HCT116 (cell line): ENCODE measurements around the gene SLC41A2. TPM values are rescaled to one million over a fixed set of nuclear protein-coding genes. Genes with fewer than 3 reads are reported as not detected.
A peak's percentile ranks its signal among the peaks of the same experiment; 100 is the strongest.

ENCODE experiments used
- ATAC-seq: fragments of 200-7000 bp; cut with Tn5 transposase; 2 replicates; pipeline ENCODE4 v1.9.1; 2020; ENCODE audit warnings: mild to moderate bottlenecking, moderate library complexity
- BruUV-seq: library from RNA; stranded (reverse); fragments of 400-500 nt; replicated peaks from 2 replicates; lab custom pipeline; 2021; lab: Mats Ljungman, UMichigan
- CTCF ChIA-PET: fragments of 300-600 bp; sonication (Branson Sonifier 250); formaldehyde crosslinking; loops from one replicate; lab custom pipeline; 2021; ENCODE audit warnings: antibody characterized with exemption; lab: Charles Lee
- POLR2A ChIA-PET: fragments of 300-600, 350-600 bp; sonication (Branson Sonifier 250); formaldehyde crosslinking; loops from one replicate; lab custom pipeline; 2021; ENCODE audit warnings: antibody characterized with exemption; lab: Charles Lee
- RAD21 ChIA-PET, 2 experiments: fragments of 300-600 bp; sonication (Branson Sonifier 250); formaldehyde crosslinking; loops; one replicate each; lab custom pipeline; 2023; ENCODE audit warnings: low total read pairs in 2 of 2; ENCODE audit not compliant: uncharacterized antibody in 2 of 2, unreplicated experiment in 2 of 2, low non-redundant PET in 1 of 2; lab: Charles Lee
- DNase-seq: peaks from one replicate; pipeline ENCODE4 v3.0.0-alpha.2; 2010; ENCODE audit warnings: low read depth, low spot score
- H2AFZ ChIP-seq: fragments of 200-600 bp; shearing (Covaris generic), sonication (generic); 2 replicates; pipeline ENCODE4 v1.6.1; 2017; ENCODE audit warnings: low read depth, mixed run types, mixed read lengths, antibody characterized with exemption, low read length; ENCODE audit not compliant: poor library complexity, severe bottlenecking
- H3K27ac ChIP-seq: 2 replicates; pipeline ENCODE4 v1.5.1; 2012; ENCODE audit warnings: low read depth, low read length
- H3K27me3 ChIP-seq: fragments of 200-600 bp; sonication (generic); 2 replicates; pipeline ENCODE4 v1.6.1; 2016; ENCODE audit warnings: mixed run types, low read length, mixed read lengths; ENCODE audit not compliant: insufficient read depth
- H3K36me3 ChIP-seq, 2 experiments: fragments of 200-500 bp in 1 of 2; fragments of 200-600 bp in 1 of 2; sonication (Bioruptor generic) in 1 of 2; sonication (generic) in 1 of 2; 2 replicates each; pipeline versions ENCODE4 v1.5.1 to v1.6.1; 2014 to 2016; ENCODE audit warnings: low read length in 2 of 2, inconsistent platforms in 1 of 2, mixed read lengths in 1 of 2, mixed run types in 1 of 2; ENCODE audit not compliant: insufficient read depth in 2 of 2, control insufficient read depth in 1 of 2
- H3K4me1 ChIP-seq, 2 experiments: fragments of 200-600 bp in 1 of 2; sonication (generic) in 1 of 2; 2 replicates each; pipeline versions ENCODE4 v1.5.1 to v1.6.1; 2012 to 2017; ENCODE audit warnings: low read length in 2 of 2, inconsistent platforms in 1 of 2, mild to moderate bottlenecking in 1 of 2, mixed read lengths in 1 of 2, mixed run types in 1 of 2, moderate library complexity in 1 of 2; ENCODE audit not compliant: insufficient read depth in 2 of 2, control insufficient read depth in 1 of 2
- H3K4me2 ChIP-seq: fragments of 200-600 bp; sonication (generic); 2 replicates; pipeline ENCODE4 v1.6.1; 2017; ENCODE audit warnings: mixed run types, low read length, mixed read lengths
- H3K4me3 ChIP-seq, 2 experiments: fragments of 200-600 bp in 1 of 2; sonication (generic) in 1 of 2; replicated peaks in 1 of 2; 2 replicates each; pipeline ENCODE4 v1.5.1; 2011 to 2016; ENCODE audit warnings: low read length in 2 of 2, control low read depth in 1 of 2, low read depth in 1 of 2, mild to moderate bottlenecking in 1 of 2, mixed read lengths in 1 of 2, mixed run types in 1 of 2
- H3K79me2 ChIP-seq: fragments of 200-600 bp; sonication (generic); 2 replicates; pipeline ENCODE4 v1.6.1; 2017; ENCODE audit warnings: mild to moderate bottlenecking, mixed run types, low read length, moderate library complexity, mixed read lengths; ENCODE audit not compliant: insufficient read depth
- H3K9ac ChIP-seq: fragments of 200-600 bp; sonication (generic); 2 replicates; pipeline ENCODE4 v1.6.1; 2016; ENCODE audit warnings: low read length, mixed read lengths
- H3K9me2 ChIP-seq: fragments of 200-600 bp; sonication (generic), shearing (Covaris generic); 2 replicates; pipeline ENCODE4 v1.6.1; 2017; ENCODE audit warnings: mixed run types, mild to moderate bottlenecking, moderate library complexity; ENCODE audit not compliant: insufficient read depth
- H3K9me3 ChIP-seq, 2 experiments: fragments of 200-500 bp in 1 of 2; fragments of 200-600 bp in 1 of 2; sonication (Bioruptor generic) in 1 of 2; sonication (generic) in 1 of 2; 2 replicates each; pipeline ENCODE4 v1.6.1; 2014 to 2017; ENCODE audit warnings: low read length in 2 of 2, mixed read lengths in 2 of 2, inconsistent platforms in 1 of 2, low read depth in 1 of 2, mild to moderate bottlenecking in 1 of 2, mixed run types in 1 of 2, moderate library complexity in 1 of 2; ENCODE audit not compliant: control insufficient read depth in 1 of 2, insufficient read depth in 1 of 2
- H4K20me1 ChIP-seq: fragments of 200-600 bp; sonication (generic), shearing (Covaris generic); 2 replicates; pipeline ENCODE4 v1.6.1; 2017; ENCODE audit warnings: mixed run types, mild to moderate bottlenecking, moderate library complexity; ENCODE audit not compliant: insufficient read depth
- POLR2AphosphoS5 ChIP-seq: IDR thresholded peaks from 2 replicates; pipeline ENCODE4 v1.6.1; 2011; ENCODE audit warnings: mild to moderate bottlenecking, low read depth, low read length, moderate library complexity
- RAD21 ChIP-seq: IDR thresholded peaks from 2 replicates; pipeline ENCODE4 v1.6.1; 2012; ENCODE audit warnings: low read depth, mild to moderate bottlenecking
- SRF ChIP-seq: IDR thresholded peaks from 2 replicates; pipeline ENCODE4 v1.6.1; 2012; ENCODE audit warnings: low read depth
- YY1 ChIP-seq: IDR thresholded peaks from 2 replicates; pipeline ENCODE4 v1.6.1; 2011; ENCODE audit warnings: low read length, low read depth, moderate library complexity, mild to moderate bottlenecking; ENCODE audit not compliant: insufficient replicate concordance; ENCODE audit errors: extremely low read depth
- ZFX ChIP-seq: fragments of 450-650 bp; IDR thresholded peaks from 2 replicates; pipeline ENCODE4 v1.6.1; 2017
- intact Hi-C: fragments of 100-400 bp; cut with micrococcal nuclease; formaldehyde crosslinking; loops from 2 replicates; pipeline ENCODE4 v1.10.0; 2022
- total RNA-seq: library from RNA; stranded (reverse); gene quantifications from one replicate; pipeline ENCODE4 v1.2.1, GENCODE V29; 2021; ENCODE audit not compliant: unreplicated experiment
- TF ChIP-seq, protein P1 (sequence below), 3 experiments: fragments of 200-600 bp in 1 of 3; sonication (generic) in 1 of 3; IDR thresholded peaks in 2 of 3; conservative IDR thresholded peaks in 1 of 3; 2 replicates each; pipeline ENCODE4 v1.5.1; 2012 to 2017; ENCODE audit warnings: low read depth in 2 of 3, low read length in 2 of 3, antibody characterized with exemption in 1 of 3, borderline replicate concordance in 1 of 3, control low read depth in 1 of 3, mild to moderate bottlenecking in 1 of 3, mixed read lengths in 1 of 3, mixed run types in 1 of 3, moderate library complexity in 1 of 3; ENCODE audit not compliant: insufficient read depth in 1 of 3

The SLC41A2 gene
- total RNA-seq, 1 experiment from 2014 or later: 12.5 TPM

DNA sequence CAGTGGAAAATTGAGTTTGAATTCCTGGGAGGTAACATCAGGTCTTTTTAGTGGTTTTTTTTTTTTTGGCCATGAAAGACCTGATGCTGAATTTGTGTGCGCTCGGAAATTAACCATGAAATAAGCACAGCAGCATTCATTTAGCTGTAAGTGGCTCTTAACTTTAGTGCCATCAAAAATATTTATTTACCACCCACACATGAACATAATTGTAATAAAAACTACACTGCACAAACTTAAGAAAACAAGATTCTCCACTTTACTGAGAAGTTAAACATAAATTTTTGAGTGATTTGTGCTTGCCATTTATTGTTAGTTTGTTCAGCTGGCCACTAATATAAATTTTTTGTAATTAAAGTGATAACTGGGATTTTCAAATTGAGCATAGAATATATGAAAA, 2.4 kb downstream of the SLC41A2 start:
- no peak overlapping the region for H3K4me3 ChIP-seq
- CTCF ChIA-PET: no interaction called here
- H3K79me2 ChIP-seq: no peaks in the 10 kb centered on the region
- no peak overlapping the region for H2AFZ ChIP-seq
- H3K9me3 ChIP-seq: no peaks in the 10 kb centered on the region
- no peaks in the 10 kb centered on the region for H3K9me2 ChIP-seq
- no peaks in the 10 kb centered on the region for H3K36me3 ChIP-seq
- no peaks in the 10 kb centered on the region for H3K27me3 ChIP-seq
- BruUV-seq: no TSS peak
- TF ChIP-seq RAD21: no peak
- TF ChIP-seq, protein P1, sequence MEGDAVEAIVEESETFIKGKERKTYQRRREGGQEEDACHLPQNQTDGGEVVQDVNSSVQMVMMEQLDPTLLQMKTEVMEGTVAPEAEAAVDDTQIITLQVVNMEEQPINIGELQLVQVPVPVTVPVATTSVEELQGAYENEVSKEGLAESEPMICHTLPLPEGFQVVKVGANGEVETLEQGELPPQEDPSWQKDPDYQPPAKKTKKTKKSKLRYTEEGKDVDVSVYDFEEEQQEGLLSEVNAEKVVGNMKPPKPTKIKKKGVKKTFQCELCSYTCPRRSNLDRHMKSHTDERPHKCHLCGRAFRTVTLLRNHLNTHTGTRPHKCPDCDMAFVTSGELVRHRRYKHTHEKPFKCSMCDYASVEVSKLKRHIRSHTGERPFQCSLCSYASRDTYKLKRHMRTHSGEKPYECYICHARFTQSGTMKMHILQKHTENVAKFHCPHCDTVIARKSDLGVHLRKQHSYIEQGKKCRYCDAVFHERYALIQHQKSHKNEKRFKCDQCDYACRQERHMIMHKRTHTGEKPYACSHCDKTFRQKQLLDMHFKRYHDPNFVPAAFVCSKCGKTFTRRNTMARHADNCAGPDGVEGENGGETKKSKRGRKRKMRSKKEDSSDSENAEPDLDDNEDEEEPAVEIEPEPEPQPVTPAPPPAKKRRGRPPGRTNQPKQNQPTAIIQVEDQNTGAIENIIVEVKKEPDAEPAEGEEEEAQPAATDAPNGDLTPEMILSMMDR (IDR thresholded peaks at IDR 0.05 in 2 of 3, conservative IDR thresholded peaks at IDR 0.05 in 1 of 3; ENCODE audit: borderline replicate concordance in 1 of 3, insufficient read depth in 1 of 3, low read depth in 2 of 3, low read length in 2 of 3): no peak
- TF ChIP-seq YY1: no peak
- TF ChIP-seq ZFX: no peak
- TF ChIP-seq POLR2AphosphoS5: no peak
- H3K9ac ChIP-seq: no peak overlapping the region
- H3K4me2 ChIP-seq: no peak overlapping the region
- RAD21 ChIA-PET: no interaction called here
- no peaks in the 10 kb centered on the region for H4K20me1 ChIP-seq
- H3K4me1 ChIP-seq: peaks cover 35 to 58% of the 10 kb centered on the region in 2 experiments
- DNase-seq (no peak), ATAC-seq (no peak)
- POLR2A ChIA-PET: no interaction called here
- H3K27ac ChIP-seq: no peak overlapping the region
- intact Hi-C loops: no loop called here

DNA sequence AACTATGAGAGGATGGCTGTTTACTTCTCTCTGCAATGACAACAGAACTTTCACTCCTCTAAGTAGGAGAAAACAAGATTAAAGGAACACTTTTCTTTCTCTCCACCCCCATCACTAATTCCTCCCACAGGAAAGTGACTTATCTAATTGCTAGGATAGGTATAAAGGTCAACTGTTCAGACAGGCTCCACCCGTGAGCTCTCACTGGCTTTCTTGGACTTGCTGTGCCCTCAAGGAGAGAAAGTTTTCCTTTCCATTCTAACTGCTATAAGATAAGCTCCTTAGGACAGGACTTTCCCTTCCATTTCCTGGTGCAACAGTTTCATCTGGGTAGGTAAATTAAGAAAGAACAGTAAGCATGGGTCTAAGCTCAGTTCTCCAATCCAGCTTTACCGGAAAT, 4.8 kb downstream of the SLC41A2 start:
- intact Hi-C loops: no loop called here
- H3K9me2 ChIP-seq: no peaks in the 10 kb centered on the region
- H3K9ac ChIP-seq: peak overlapping the region; percentile 18
- no peaks in the 10 kb centered on the region for H3K79me2 ChIP-seq
- no peak overlapping the region for H3K27ac ChIP-seq
- TF ChIP-seq YY1 (no peak), RAD21 (no peak), SRF (no peak)
- H3K9me3 ChIP-seq: no peaks in the 10 kb centered on the region
- H3K27me3 ChIP-seq: no peaks in the 10 kb centered on the region
- no peak overlapping the region for H2AFZ ChIP-seq
- 0 out of 4 replicates have a peak overlapping the region, but pooled peaks of 1 of the 2 experiments have one; percentile 22 for H3K4me3 ChIP-seq
- no peak for ATAC-seq
- ChIA-PET POLR2A (no interaction called here), CTCF (no interaction called here), RAD21 (no interaction called here)
- H4K20me1 ChIP-seq: no peaks in the 10 kb centered on the region
- BruUV-seq: no TSS peak
- peaks cover 20 to 42% of the 10 kb centered on the region in 2 experiments for H3K4me1 ChIP-seq
- no peaks in the 10 kb centered on the region for H3K36me3 ChIP-seq
- H3K4me2 ChIP-seq: peak overlapping the region; percentile 69
- DNase-seq: no peak
